Measurements from ENCODE around the gene MPG. TPM values are rescaled to one million over a fixed set of nuclear protein-coding genes. Genes with fewer than 3 reads are reported as not detected.

MPG gene
- total RNA-seq, 2 experiments from 2014 or later, result 45.8 to 48.1 TPM

DNA sequence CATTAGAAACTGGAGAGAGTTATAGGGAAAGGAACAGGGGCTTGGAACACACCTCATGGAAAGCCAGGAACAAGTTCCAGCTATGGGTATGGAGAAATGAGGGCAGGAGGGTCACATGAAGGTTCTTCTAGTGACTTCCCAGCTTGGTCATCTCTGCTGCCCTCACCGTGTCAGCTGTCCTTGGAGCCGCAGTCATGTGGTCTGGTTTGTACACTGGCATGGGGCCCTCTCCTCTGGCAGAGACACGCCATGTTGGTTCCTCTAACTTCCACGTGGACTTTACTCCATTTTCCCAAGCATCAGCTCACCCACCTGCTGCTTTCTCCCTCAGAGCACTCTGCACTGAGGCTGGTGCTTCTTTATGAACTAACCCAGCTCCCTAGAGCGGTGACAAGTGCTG, 26.3 kb downstream of the MPG start:
- H3K4me3 Mint-ChIP-seq, result no peak overlapping the region
- ATAC-seq (ENCODE audit: low read depth), result no peak
- H3K36me3 Mint-ChIP-seq, result no peaks in the 10 kb centered on the region
- no peaks in the 10 kb centered on the region for H3K27me3 Mint-ChIP-seq
- DNase-seq, result no peak
- no peaks in the 10 kb centered on the region for H3K9me3 Mint-ChIP-seq
- H3K4me1 Mint-ChIP-seq, result no peaks in the 10 kb centered on the region
- H3K27ac Mint-ChIP-seq, result no peak overlapping the region
- POLR2A ChIA-PET, result no interaction called here

DNA sequence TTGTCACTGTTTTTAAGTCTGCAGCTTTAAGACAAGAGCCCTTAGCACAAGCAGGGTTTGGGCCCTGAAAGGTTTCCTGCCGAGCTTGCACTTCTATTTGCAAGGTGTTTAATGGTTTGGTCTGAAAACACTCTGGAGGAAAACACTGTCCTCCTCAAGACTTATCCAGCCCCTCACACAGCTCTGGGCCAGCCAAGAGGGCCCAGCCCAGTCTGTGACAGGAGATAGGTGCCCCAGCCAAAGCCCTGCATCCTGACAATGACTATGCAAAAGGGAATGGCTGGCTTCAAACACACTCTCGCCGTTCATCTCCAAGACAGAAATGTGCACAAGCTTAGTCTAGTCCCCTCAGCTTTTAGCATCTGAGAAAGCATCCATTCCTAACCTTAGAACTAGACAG, 26.9 kb downstream of the MPG start:
- Mint-ChIP-seq H3K36me3 (no peaks in the 10 kb centered on the region), H3K27ac (no peak overlapping the region), H3K9me3 (no peaks in the 10 kb centered on the region), H3K27me3 (no peaks in the 10 kb centered on the region), H3K4me3 (no peak overlapping the region), H3K4me1 (no peaks in the 10 kb centered on the region)
- no peak for DNase-seq
- POLR2A ChIA-PET, result no interaction called here
- no peak for ATAC-seq (ENCODE audit: low read depth)

DNA sequence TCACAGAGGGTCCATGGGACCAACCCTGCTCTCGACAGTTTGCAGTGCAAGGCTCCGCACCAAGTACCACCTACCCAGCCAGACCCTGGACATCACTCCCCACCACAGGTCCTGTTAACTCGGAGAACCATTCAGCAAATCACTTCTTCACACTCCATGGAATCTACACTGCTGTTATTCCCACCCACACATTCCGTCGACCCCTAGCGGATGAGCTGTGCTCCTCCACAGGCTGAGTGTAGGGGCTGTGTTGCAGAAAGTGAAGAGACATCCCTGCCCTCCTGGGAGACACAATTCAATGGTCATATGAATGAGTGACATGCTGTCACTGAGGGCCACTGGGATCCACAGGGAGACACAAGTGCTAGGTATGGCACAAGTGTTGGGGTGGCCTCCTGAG, 27.5 kb downstream of the MPG start:
- ATAC-seq (ENCODE audit: low read depth) (no peak), DNase-seq (no peak)
- Mint-ChIP-seq H3K27me3 (no peaks in the 10 kb centered on the region), H3K4me1 (no peaks in the 10 kb centered on the region), H3K36me3 (peaks cover 3% of the 10 kb centered on the region), H3K27ac (no peak overlapping the region), H3K9me3 (no peaks in the 10 kb centered on the region), H3K4me3 (no peak overlapping the region)
- POLR2A ChIA-PET, result no interaction called here

DNA sequence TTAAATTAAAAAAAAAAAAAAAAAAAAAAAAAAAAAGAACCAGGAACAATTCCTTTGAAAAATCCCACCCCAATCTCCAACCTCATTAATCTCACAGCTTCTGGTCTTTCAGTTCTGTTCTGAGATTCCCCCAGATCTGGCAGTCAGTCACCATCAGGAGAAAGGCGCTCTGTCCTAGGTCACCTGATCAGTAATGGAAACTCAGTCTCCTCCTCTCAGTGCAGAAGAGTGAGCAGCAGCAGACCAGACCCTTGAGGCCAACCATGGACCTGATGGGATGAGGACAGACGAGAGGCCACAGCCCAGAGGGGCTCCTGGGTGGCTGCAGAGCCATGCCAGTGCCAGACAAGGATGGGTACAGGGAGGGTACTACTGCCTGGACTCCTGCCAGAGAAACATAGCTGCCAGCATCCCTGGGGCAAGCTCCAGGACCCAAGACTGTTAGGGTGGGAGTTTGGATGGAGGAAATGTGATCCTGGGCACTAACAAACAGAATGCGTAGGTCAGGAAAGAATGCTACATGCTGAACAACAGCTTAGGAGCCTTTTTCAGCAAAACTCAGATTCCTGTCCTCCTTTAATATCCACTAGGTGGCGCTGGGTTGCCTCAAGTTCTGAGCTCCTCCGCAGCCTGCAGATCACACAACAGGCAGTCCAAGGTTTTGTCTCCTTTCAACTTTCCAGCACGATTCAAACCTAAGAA, 28.7 kb downstream of the MPG start:
- Mint-ChIP-seq H3K4me3 (no peak overlapping the region), H3K4me1 (no peaks in the 10 kb centered on the region), H3K27me3 (no peaks in the 10 kb centered on the region), H3K36me3 (peaks cover 3% of the 10 kb centered on the region), H3K27ac (no peak overlapping the region), H3K9me3 (no peaks in the 10 kb centered on the region)
- POLR2A ChIA-PET, result interaction anchor here (0.8 kb wide), 1 partner anchor 256 kb away, joined by 5 read pairs; no protein-coding TSS in a partner anchor
- ATAC-seq (ENCODE audit: low read depth), result peak; percentile 74
- no peak for DNase-seq

DNA sequence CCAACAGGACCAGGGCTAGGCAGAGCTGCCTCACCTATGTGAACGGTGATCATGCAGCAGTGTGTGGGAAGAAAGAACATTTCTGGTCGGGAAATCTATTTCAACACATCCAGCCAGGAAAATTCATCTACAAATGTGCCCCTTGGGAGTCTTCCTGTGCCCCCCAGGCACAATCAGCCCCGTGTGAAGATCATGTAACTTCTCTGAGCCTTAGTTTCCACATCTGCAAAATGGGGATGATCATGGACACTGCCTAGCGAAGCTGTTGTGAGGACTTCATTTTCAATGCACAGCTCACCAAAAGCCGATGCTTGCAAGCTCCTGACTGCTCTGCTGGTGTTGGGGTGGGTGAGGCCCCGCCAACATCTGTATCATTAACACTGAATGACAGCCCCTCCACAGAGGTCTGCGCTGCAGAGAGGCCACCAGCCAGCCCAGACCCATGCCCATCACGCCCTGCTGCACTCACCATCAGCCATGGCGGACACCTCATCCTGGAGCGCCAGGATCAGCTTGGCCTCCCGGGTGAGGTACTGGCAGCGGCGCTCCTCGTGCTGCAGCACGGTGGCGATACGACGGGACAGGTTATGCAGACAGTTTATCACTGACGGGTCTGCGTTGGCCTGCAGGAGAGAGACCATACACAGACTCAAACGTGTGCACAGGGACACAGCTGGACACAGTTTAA, 34.3 kb downstream of the MPG start:
- Mint-ChIP-seq H3K36me3 (peaks cover 3% of the 10 kb centered on the region), H3K27ac (no peak overlapping the region), H3K4me1 (no peaks in the 10 kb centered on the region), H3K9me3 (no peaks in the 10 kb centered on the region), H3K4me3 (no peak overlapping the region), H3K27me3 (no peaks in the 10 kb centered on the region)
- DNase-seq (no peak), ATAC-seq (ENCODE audit: low read depth) (no peak)
- POLR2A ChIA-PET, result no interaction called here

DNA sequence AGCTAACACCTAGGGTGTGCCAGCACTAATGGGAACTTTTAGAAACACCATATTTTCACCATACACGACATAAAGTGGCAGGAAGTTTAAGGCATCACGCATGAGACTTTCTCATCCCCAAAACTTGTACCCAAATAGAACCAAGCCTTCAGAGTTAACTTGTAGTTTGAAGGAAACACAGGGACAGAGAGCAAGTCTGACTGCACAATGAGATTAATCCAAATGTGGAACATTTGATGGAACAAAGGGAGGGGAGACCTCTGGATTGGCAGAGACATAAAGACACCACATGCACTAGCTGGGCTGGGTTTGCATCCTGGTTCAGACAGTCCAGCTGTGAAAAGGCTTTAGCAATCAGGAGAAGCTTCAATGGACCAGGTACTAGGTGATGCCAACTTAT, 36.3 kb downstream of the MPG start:
- no peaks in the 10 kb centered on the region for H3K4me1 Mint-ChIP-seq
- no peaks in the 10 kb centered on the region for H3K9me3 Mint-ChIP-seq
- no peak overlapping the region for H3K27ac Mint-ChIP-seq
- no peak for DNase-seq
- H3K4me3 Mint-ChIP-seq, result no peak overlapping the region
- POLR2A ChIA-PET, result no interaction called here
- no peak for ATAC-seq (ENCODE audit: low read depth)
- H3K36me3 Mint-ChIP-seq, result peaks cover 3% of the 10 kb centered on the region
- H3K27me3 Mint-ChIP-seq, result no peaks in the 10 kb centered on the region

DNA sequence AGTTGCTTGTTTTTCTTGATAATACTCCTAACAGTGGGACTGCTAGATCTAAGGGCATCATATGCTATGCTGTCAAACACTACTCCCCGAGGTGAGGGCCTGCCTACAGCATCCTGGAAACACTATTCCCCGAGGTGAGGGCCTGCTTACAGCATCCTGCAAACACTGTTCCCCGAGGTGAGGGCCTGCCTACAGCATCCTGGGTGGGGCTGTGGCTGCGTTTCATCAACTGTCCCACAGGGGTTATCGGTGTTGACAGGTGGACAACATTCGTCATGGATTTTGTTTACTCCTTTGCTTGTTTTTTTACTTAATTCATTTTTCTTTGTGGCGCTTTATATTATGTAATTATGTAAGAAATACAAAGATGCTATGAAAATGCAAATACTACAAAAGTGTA, 38.0 kb downstream of the MPG start:
- no peak for ATAC-seq (ENCODE audit: low read depth)

DNA sequence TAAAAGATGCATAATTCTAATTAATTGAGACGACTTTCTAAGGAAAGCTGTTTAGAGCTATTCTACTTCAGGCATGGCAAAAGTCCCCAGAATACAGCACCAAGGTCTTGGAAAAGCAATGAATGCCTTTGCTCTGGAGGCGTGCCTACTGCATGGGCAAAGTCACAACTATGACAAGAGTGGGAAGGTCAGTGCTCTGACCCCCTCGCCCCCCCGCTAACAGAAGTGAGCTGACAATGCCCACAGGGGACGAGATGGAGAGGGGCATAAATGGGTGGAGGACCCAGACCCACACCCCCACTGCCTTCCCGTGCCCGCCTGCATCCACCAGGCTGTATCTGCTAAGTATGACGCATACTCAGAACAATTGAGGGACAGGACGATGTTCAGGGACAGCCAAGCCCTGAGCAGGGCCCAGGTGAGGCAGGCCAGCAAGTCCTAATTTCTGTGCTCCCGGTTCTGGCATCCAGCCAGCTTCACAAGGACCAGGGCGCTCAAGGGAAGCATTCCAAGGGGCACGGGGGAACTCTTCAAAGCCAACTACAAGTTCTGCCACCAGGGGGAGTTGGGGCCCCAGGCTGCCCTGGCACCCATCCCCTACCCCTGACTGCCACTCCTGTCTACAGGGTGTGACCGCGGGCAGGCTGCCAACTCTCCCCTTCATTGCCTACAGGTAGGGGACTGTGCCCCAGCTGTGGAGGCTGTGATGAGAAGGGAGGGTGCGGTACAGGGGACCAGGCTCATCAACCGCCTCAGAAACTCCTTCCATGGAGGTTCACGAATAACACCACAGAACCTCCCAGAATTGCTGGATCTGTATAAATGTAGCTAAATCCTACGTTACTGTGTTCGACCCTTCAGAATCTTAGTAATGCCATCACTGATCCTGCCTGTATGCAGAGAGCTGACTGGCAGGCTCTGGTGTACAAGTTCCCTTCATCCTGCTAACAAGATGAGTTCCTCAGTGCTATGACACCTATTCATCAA, 39.6 kb downstream of the MPG start:
- POLR2A ChIA-PET, result no interaction called here

More for the DNA sequence above, 38.0 kb downstream of the MPG start:
- Mint-ChIP-seq H3K9me3 (no peaks in the 10 kb centered on the region), H3K36me3 (no peaks in the 10 kb centered on the region), H3K4me1 (no peaks in the 10 kb centered on the region), H3K27ac (no peak overlapping the region), H3K27me3 (no peaks in the 10 kb centered on the region), H3K4me3 (no peak overlapping the region)
- POLR2A ChIA-PET, result no interaction called here
- no peak for DNase-seq

DNA sequence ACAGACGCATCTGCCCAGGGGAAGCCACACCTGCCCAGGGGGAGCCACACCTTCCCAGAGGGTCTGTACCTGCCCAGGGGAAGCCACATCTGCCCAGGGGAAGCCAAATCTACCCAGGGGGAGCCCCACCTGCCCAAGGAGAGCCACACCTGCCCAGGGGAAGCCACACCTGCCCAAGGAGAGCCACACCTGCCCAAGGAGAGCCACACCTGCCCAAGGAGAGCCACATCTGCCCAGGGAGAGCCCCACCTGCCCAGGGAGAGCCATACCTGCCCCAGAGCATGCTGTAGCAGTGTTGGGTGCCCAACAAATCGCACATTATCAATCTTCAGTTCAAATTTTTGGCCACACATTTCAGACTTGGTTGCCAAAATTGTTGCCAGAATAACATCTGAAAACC, 40.8 kb downstream of the MPG start:
- no peak for DNase-seq
- POLR2A ChIA-PET, result interaction anchor here (0.5 kb wide), 1 partner anchor 20 kb away, joined by 3 read pairs; the partner anchor contains the start of gene NPRL3
- H3K4me3 Mint-ChIP-seq, result no peak overlapping the region
- no peak overlapping the region for H3K27ac Mint-ChIP-seq
- H3K9me3 Mint-ChIP-seq, result no peaks in the 10 kb centered on the region
- no peaks in the 10 kb centered on the region for H3K36me3 Mint-ChIP-seq
- ATAC-seq (ENCODE audit: low read depth), result no peak
- H3K4me1 Mint-ChIP-seq, result no peaks in the 10 kb centered on the region
- H3K27me3 Mint-ChIP-seq, result no peaks in the 10 kb centered on the region

More for the DNA sequence above, 39.6 kb downstream of the MPG start:
- Mint-ChIP-seq H3K9me3 (no peaks in the 10 kb centered on the region), H3K4me1 (no peaks in the 10 kb centered on the region), H3K36me3 (no peaks in the 10 kb centered on the region), H3K4me3 (no peak overlapping the region), H3K27ac (no peak overlapping the region), H3K27me3 (no peaks in the 10 kb centered on the region)
- ATAC-seq (ENCODE audit: low read depth) (peak; percentile 81), DNase-seq (peak; percentile 65)

DNA sequence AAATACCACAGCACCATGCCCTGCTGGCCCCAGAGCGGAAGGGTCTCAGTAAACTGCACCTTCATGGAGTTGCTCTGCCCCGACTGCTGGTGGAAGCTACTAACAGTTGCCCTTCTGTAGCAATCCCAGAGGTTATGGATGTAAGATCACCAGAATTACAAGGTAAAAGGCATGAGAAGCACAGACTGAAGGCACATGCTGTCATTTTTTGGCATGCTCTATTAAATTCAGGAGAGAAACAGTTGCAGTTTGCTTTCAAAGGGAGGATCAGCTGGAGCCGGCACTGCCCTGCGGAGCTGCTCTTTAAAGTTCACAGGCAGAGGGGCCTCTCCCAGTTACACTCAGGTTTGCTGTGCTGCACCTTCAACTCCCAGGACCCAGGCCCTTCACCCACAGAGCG, 41.3 kb downstream of the MPG start:
- H3K9me3 Mint-ChIP-seq, result no peaks in the 10 kb centered on the region
- POLR2A ChIA-PET, result no interaction called here
- DNase-seq (no peak), ATAC-seq (ENCODE audit: low read depth) (no peak)
- H3K27ac Mint-ChIP-seq, result no peak overlapping the region
- H3K27me3 Mint-ChIP-seq, result no peaks in the 10 kb centered on the region
- no peaks in the 10 kb centered on the region for H3K36me3 Mint-ChIP-seq
- no peak overlapping the region for H3K4me3 Mint-ChIP-seq
- no peaks in the 10 kb centered on the region for H3K4me1 Mint-ChIP-seq

DNA sequence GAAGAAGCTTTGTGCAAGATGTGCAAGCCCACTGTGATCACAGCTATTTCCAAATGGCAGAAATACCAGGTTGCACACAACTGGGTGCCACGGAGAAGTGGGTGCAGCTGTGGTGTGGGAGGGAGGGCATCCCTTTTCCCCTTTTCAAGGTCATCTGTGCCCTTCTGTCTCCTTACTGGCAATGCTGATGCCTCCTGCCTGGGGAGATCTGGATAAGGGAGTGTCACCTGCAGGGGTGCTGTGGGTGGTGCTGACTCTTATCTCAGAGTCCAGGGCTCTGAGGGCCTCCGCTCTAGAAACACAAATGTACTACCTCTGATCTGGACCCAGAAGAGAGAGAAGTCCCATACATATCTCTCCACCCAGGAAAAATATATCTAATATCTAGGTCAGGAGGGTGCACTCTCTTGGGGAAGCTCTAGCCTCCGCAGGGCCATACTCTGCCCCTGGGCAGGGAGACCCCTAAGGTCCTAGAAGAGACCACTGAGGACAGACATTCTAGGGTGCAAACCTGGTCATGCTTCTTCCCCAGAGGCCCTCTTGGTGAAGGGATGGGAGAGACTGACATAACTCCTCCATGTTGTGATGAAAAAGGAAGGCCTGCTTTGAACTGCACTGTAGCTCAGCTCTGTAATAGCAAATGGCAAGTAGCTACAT, 41.9 kb downstream of the MPG start:
- H3K27ac Mint-ChIP-seq, result no peak overlapping the region
- H3K4me3 Mint-ChIP-seq, result no peak overlapping the region
- H3K4me1 Mint-ChIP-seq, result no peaks in the 10 kb centered on the region
- no peaks in the 10 kb centered on the region for H3K27me3 Mint-ChIP-seq
- H3K36me3 Mint-ChIP-seq, result no peaks in the 10 kb centered on the region
- ATAC-seq (ENCODE audit: low read depth) (no peak), DNase-seq (no peak)
- POLR2A ChIA-PET, result no interaction called here
- H3K9me3 Mint-ChIP-seq, result no peaks in the 10 kb centered on the region

DNA sequence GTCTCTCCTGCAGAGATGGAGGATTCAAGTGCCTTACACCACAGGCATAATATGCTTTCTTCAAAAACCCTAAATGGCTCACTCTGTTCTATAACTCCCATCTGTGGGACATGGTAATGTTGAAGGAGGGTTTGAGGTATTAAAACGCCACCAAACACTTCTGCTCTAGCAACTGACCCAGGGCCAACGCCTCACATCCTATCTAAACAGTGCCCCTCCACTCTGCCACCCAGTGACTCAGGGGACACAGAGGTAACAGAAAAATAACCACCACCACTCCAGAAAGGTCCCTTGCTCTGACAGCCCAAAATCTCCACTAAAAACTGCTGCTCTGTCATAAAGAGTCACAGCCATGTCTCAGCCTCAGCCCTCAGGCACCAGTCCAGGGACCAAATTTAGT, 42.7 kb downstream of the MPG start:
- no peak overlapping the region for H3K27ac Mint-ChIP-seq

DNA sequence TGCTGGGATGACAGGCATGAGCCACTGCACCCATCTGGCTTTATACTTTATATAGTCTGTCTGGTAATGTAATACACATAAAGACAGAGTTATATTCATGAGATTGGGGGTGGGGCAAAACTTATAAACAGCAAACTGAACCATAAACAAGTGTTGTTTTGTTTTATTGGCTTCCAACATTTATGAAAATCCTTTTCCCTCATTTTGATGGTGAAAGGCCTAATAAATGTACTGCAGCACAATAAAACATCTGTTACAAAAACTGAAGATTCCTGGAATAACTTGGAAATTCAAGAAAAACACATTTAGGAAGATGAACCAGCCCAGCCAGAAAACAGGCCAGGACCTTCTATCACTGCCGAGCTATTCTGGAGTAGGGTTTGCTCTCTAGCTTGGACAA, 44.3 kb downstream of the MPG start:
- Mint-ChIP-seq H3K27ac (no peak overlapping the region), H3K4me3 (no peak overlapping the region), H3K27me3 (no peaks in the 10 kb centered on the region), H3K36me3 (no peaks in the 10 kb centered on the region), H3K4me1 (no peaks in the 10 kb centered on the region), H3K9me3 (no peaks in the 10 kb centered on the region)
- no peak for DNase-seq
- POLR2A ChIA-PET, result no interaction called here
- no peak for ATAC-seq (ENCODE audit: low read depth)

More for the DNA sequence above, 42.7 kb downstream of the MPG start:
- Mint-ChIP-seq H3K4me1 (no peaks in the 10 kb centered on the region), H3K9me3 (no peaks in the 10 kb centered on the region), H3K36me3 (no peaks in the 10 kb centered on the region), H3K27me3 (no peaks in the 10 kb centered on the region), H3K4me3 (no peak overlapping the region)
- POLR2A ChIA-PET, result no interaction called here
- DNase-seq, result no peak
- no peak for ATAC-seq (ENCODE audit: low read depth)

All from activated naive CD8-positive, alpha-beta T cell treated with anti-CD3 and anti-CD28 coated beads, Interleukin-2, amount 10 ng/mL, durations not matched to agents 7 days and 5 days (primary cell).